IPS-NIHi7 (cell line): Measurements from ENCODE around the gene CEP164.

ENCODE experiments used
- DNase-seq: peaks from one replicate; pipeline ENCODE4 v3.0.0; 2012; ENCODE audit warnings: mixed read lengths; ENCODE audit errors: extremely low spot score

The CEP164 gene

GRCh38 chr11:117461396-117462182 is 133.9 kb downstream of the CEP164 start:
- DNase-seq: no peak

GRCh38 chr11:117462183-117462863 is 134.7 kb downstream of the CEP164 start:
- no peak for DNase-seq

GRCh38 chr11:117462864-117463247 is 135.2 kb downstream of the CEP164 start:
- DNase-seq: no peak
